Hepatocyte (in vitro differentiated cells): ENCODE results near the gene FBH1. TPM values are rescaled to one million over a fixed set of nuclear protein-coding genes. Genes with fewer than 3 reads are reported as not detected.

ENCODE experiments used
- DNase-seq: peaks from one replicate; pipeline ENCODE4 v3.0.0-alpha.2; 2016; ENCODE audit warnings: low spot score
- H2AFZ ChIP-seq: fragments of 200-600 bp; sonication (generic); 2 replicates; pipeline ENCODE4 v1.6.0; 2016; ENCODE audit warnings: antibody characterized with exemption, mild to moderate bottlenecking
- H3K27ac ChIP-seq: fragments of 200-600 bp; sonication (generic); 2 replicates; pipeline ENCODE4 v1.5.1; 2016; ENCODE audit warnings: mild to moderate bottlenecking
- H3K27me3 ChIP-seq: fragments of 200-600 bp; sonication (generic); 2 replicates; pipeline ENCODE4 v1.6.1; 2016
- H3K36me3 ChIP-seq: fragments of 200-600 bp; sonication (generic); replicated peaks from 2 replicates; pipeline ENCODE4 v1.5.1; 2016; ENCODE audit warnings: low read depth; ENCODE audit not compliant: insufficient read depth
- H3K4me1 ChIP-seq: fragments of 200-600 bp; sonication (generic); 2 replicates; pipeline ENCODE4 v1.5.1; 2016; ENCODE audit warnings: mild to moderate bottlenecking, moderate library complexity; ENCODE audit not compliant: insufficient read depth
- H3K4me2 ChIP-seq: fragments of 200-600 bp; sonication (generic); 2 replicates; pipeline ENCODE4 v1.6.0; 2016
- H3K4me3 ChIP-seq: fragments of 200-600 bp; sonication (generic); 2 replicates; pipeline ENCODE4 v1.5.1; 2016; ENCODE audit warnings: mild to moderate bottlenecking
- H3K79me2 ChIP-seq: fragments of 200-600 bp; sonication (generic); 2 replicates; pipeline ENCODE4 v1.6.0; 2017; ENCODE audit warnings: mild to moderate bottlenecking
- H3K9me2 ChIP-seq: fragments of 200-600 bp; sonication (generic); replicated peaks from 2 replicates; pipeline ENCODE4 v1.6.0; 2017; ENCODE audit warnings: mild to moderate bottlenecking; ENCODE audit not compliant: insufficient read depth
- H3K9me3 ChIP-seq: fragments of 200-600 bp; sonication (generic); 2 replicates; pipeline ENCODE4 v1.5.1; 2016; ENCODE audit warnings: low read depth, mild to moderate bottlenecking
- H4K20me1 ChIP-seq: fragments of 200-600 bp; sonication (generic); 2 replicates; pipeline ENCODE4 v1.6.0; 2016; ENCODE audit warnings: mild to moderate bottlenecking; ENCODE audit not compliant: insufficient read depth, poor library complexity, severe bottlenecking
- EZH2 ChIP-seq: fragments of 200-600 bp; sonication (generic); IDR thresholded peaks from 2 replicates; pipeline ENCODE4 v1.6.1; 2016; ENCODE audit warnings: antibody characterized with exemption, mild to moderate bottlenecking, borderline replicate concordance
- EZH2phosphoT487 ChIP-seq: fragments of 200-600 bp; sonication (generic); IDR thresholded peaks from one replicate; pipeline ENCODE4 v1.6.1; 2018; ENCODE audit warnings: antibody characterized with exemption, mild to moderate bottlenecking, low read depth, moderate library complexity; ENCODE audit not compliant: unreplicated experiment, severe bottlenecking
- WGBS: methylation state at CpG from one replicate; pipeline ENCODE4 v1.1.6; 2016; ENCODE audit warnings: low lambda C conversion rate; ENCODE audit errors: missing lambda C conversion rate; 5-methylcytosine and 5-hydroxymethylcytosine counted together
- polyA plus RNA-seq: library from polyadenylated mRNA; unstranded; fragments of >200 nt; fragmentation: Nextera tagmentation; extraction: Ambion mirVana; gene quantifications from 2 replicates; pipeline ENCODE4 v1.2.1, GENCODE V29; 2016
- total RNA-seq: library from RNA; depleted of rRNA; stranded (reverse); fragments of >200 nt; gene quantifications from 2 replicates; pipeline ENCODE4 v1.2.3, GENCODE V29; 2014
- TF ChIP-seq, protein P1 (sequence below): fragments of 200-600 bp; sonication (generic); IDR thresholded peaks from 2 replicates; pipeline ENCODE4 v1.5.1; 2016; ENCODE audit warnings: antibody characterized with exemption, mild to moderate bottlenecking; ENCODE audit not compliant: poor library complexity

FBH1 gene
- total and polyA plus RNA-seq, 2 experiments from 2014 or later = 66.4 to 80.3 TPM

DNA sequence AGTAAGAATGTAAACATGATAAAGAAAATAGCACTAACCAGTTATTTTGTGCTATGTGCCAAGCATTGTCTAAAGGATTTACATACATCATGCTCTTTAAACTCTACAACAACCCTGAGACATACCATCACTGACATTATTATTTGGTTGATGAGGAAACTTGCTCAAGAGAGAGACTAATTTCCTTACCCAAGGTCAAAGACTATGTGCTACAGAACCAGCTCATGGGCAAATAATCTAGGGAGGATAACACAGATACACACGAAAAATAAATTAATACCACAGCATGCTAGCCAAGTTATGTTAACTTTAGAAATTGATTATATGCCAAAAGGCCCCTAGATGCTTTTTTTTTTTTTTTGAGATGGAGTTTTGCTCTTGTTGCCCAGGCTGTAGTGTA is 3.0 kb upstream of the FBH1 start:
- Histone ChIP-seq H3K36me3 (no peaks in the 10 kb centered on the region), H3K9me3 (no peaks in the 10 kb centered on the region), H4K20me1 (peaks cover 14% of the 10 kb centered on the region), H3K27ac (no peak overlapping the region), H3K4me2 (peak overlapping the region; percentile 23), H3K4me1 (peaks cover 19% of the 10 kb centered on the region), H2AFZ (no peak overlapping the region), H3K4me3 (no peak overlapping the region), H3K9me2 (no peaks in the 10 kb centered on the region), H3K27me3 (no peaks in the 10 kb centered on the region), H3K79me2 (peaks cover 38% of the 10 kb centered on the region)
- 59% methylated on average over 1 of the region's 1 CpG for WGBS
- DNase-seq = no peak
- TF ChIP-seq, protein P1, sequence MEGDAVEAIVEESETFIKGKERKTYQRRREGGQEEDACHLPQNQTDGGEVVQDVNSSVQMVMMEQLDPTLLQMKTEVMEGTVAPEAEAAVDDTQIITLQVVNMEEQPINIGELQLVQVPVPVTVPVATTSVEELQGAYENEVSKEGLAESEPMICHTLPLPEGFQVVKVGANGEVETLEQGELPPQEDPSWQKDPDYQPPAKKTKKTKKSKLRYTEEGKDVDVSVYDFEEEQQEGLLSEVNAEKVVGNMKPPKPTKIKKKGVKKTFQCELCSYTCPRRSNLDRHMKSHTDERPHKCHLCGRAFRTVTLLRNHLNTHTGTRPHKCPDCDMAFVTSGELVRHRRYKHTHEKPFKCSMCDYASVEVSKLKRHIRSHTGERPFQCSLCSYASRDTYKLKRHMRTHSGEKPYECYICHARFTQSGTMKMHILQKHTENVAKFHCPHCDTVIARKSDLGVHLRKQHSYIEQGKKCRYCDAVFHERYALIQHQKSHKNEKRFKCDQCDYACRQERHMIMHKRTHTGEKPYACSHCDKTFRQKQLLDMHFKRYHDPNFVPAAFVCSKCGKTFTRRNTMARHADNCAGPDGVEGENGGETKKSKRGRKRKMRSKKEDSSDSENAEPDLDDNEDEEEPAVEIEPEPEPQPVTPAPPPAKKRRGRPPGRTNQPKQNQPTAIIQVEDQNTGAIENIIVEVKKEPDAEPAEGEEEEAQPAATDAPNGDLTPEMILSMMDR = no peak
- TF ChIP-seq EZH2 (no peak), EZH2phosphoT487 (no peak)

DNA sequence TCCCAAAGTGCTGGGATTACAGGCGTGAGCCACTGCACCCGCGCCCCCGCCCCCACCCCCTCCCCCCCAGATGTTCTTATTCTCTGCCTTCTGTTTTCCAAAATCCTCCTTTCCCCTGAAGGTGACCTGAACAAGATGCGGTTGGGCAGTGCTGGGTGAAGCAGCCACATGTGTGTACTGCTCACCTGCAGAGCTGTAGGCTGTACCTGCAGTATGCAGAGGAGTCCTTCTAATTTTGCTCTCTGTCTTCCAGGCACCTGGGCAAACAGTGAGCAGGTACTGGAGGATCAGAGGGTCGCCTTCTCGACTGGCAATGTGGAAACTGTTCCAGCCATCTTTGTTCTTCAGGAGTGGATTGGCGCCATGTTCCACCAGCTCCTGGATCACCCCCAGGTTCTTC is 2.4 kb upstream of the FBH1 start:
- H3K4me3 ChIP-seq = no peak overlapping the region

DNA sequence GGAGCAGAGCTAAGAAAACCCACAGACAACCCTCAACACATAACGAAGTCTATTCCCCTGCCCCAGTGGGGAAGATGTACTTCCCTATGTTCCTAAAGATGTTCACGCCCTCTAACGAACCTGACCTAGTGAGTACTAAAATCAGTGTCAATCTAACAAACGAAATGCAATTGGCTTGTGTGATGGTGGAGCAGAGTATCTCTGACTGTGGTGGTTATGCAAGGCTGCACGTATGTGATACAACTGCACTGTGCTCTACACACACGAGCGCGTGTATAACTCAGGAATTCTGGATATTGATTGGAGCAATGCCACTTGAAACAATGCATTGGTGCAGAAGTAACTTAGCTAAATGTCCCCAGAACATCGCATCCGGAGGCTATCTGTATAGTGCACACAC is 1.7 kb upstream of the FBH1 start:
- H3K36me3 ChIP-seq = no peaks in the 10 kb centered on the region
- no peaks in the 10 kb centered on the region for H3K27me3 ChIP-seq
- H2AFZ ChIP-seq = peak overlapping the region; percentile 52
- H3K4me1 ChIP-seq = peaks cover 19% of the 10 kb centered on the region
- 33% methylated on average over 10 of the region's 10 CpGs for WGBS
- no peaks in the 10 kb centered on the region for H3K9me2 ChIP-seq
- no peak for DNase-seq
- H3K79me2 ChIP-seq = peaks cover 52% of the 10 kb centered on the region
- H3K4me2 ChIP-seq = peak overlapping the region; percentile 86
- H3K9me3 ChIP-seq = no peaks in the 10 kb centered on the region
- H4K20me1 ChIP-seq = peaks cover 24% of the 10 kb centered on the region
- H3K27ac ChIP-seq = peak overlapping the region; percentile 77
- peak overlapping the region; percentile 36 for H3K4me3 ChIP-seq
- TF ChIP-seq EZH2 (no peak), EZH2phosphoT487 (no peak)
- TF ChIP-seq, protein P1 = no peak

More for the DNA sequence above, 2.4 kb upstream of the FBH1 start:
- H3K4me1 ChIP-seq = peaks cover 19% of the 10 kb centered on the region
- H3K79me2 ChIP-seq = peaks cover 45% of the 10 kb centered on the region
- H3K36me3 ChIP-seq = no peaks in the 10 kb centered on the region
- H2AFZ ChIP-seq = no peak overlapping the region
- no peaks in the 10 kb centered on the region for H3K9me2 ChIP-seq
- no peaks in the 10 kb centered on the region for H3K9me3 ChIP-seq
- WGBS = 98% methylated on average over 4 of the region's 8 CpGs
- TF ChIP-seq EZH2phosphoT487 = no peak
- no peak for TF ChIP-seq EZH2
- TF ChIP-seq, protein P1 = no peak
- H3K27ac ChIP-seq = no peak overlapping the region
- no peaks in the 10 kb centered on the region for H3K27me3 ChIP-seq
- H4K20me1 ChIP-seq = peaks cover 19% of the 10 kb centered on the region
- DNase-seq = no peak
- peak overlapping the region; percentile 86 for H3K4me2 ChIP-seq
